GM19328 (cell line): ENCODE results near the gene TAOK3.
"Not testable (repeated sequence)": the region's sequence is repeated elsewhere in the genome, so short reads cannot be mapped to it uniquely, and the experiment has no call there.

ENCODE experiments used
- ATAC-seq: cut with Tn5 transposase; IDR thresholded peaks from one replicate; pipeline ENCODE4 v1.9.1; 2021; ENCODE audit warnings: mild to moderate bottlenecking, moderate library complexity; ENCODE audit not compliant: unreplicated experiment

The TAOK3 gene

DNA sequence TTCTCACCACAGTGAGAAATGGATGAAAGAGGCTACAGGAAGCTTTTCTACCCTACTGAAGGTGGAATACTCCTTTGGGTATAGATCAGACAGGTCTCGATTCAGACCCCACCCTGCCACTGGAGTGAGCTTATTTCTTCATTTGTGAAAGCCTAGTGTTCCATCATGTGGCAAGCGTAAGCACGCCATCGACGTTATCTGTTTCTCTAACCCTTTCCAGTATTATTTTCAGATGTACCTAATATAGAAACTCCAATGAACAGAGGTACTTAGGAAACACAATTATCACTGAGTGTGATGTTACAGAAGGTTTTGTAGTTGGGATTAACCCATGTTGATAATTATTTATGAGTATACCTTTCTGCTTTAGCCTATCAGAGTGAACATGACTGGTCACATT lies 224.4 kb downstream of the TAOK3 start:
- no peak for ATAC-seq

DNA sequence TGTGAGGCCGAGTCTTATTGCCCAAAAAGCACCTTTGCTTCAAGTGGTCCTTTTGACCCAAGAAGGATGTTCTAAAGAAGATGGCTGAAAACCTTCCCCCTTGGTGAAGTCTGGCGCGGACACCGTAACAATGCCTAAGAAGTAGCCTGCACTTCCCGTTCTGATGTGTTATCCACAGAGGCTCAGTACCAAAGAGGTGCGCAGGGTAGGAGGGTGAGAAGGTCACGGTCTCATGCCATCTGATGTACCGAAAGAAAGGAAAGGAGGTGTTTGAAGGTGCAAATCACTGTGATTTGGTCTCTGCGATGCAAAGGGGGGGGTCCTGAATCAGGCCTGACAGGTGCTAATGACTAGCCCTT lies 226.9 kb downstream of the TAOK3 start:
- no peak for ATAC-seq

DNA sequence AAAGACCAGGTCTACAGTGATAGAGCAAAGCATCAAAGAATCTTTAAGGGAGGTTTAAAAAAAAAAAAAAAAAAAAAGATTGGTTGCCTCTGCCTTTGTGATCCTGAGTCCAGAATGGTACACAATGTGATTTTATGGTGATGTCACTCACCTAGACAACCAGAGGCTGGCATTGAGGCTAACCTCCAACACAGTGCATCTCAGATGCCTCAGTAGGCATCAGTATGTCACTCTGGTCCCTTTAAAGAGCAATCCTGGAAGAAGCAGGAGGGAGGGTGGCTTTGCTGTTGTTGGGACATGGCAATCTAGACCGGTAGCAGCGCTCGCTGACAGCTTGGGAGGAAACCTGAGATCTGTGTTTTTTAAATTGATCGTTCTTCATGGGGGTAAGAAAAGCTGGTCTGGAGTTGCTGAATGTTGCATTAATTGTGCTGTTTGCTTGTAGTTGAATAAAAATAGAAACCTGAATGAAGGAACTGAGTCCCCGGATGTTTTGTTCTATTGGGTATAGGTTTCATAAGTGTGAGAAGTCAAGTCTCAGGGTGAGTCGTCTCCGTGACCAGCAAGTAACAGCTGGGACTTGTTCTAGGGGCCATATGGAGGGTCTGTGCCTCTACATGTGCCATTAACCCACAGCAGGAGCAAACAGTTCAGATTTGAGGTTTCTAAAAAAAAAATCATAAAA lies 227.5 kb downstream of the TAOK3 start:
- ATAC-seq, result no peak

DNA sequence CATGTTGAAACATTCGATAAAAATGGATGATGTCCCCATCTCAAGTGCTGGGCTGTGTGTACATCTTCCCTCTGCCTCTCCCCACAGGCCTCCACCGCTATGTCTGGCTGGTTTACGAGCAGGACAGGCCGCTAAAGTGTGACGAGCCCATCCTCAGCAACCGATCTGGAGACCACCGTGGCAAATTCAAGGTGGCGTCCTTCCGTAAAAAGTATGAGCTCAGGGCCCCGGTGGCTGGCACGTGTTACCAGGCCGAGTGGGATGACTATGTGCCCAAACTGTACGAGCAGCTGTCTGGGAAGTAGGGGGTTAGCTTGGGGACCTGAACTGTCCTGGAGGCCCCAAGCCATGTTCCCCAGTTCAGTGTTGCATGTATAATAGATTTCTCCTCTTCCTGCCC lies 228.2 kb downstream of the TAOK3 start:
- ATAC-seq, result no peak

DNA sequence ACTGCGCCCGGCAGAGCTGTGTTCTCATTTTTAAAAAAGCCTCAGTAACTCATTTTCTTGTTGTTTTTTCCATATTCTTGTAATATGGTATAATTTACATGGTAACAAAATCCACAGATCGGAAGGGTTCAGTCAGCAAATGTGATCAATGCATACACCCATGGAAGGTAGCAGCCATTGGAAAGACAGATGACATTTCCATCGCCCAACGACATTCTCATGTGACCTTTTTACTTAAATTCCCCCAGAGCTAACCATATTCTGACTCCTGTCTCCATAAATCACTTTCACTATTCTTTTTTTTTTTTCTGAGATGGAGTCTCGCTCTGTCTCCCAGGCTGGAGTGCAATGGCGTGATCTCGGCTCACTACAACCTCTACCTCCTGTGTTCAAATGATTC lies 231.9 kb downstream of the TAOK3 start:
- no peak for ATAC-seq

DNA sequence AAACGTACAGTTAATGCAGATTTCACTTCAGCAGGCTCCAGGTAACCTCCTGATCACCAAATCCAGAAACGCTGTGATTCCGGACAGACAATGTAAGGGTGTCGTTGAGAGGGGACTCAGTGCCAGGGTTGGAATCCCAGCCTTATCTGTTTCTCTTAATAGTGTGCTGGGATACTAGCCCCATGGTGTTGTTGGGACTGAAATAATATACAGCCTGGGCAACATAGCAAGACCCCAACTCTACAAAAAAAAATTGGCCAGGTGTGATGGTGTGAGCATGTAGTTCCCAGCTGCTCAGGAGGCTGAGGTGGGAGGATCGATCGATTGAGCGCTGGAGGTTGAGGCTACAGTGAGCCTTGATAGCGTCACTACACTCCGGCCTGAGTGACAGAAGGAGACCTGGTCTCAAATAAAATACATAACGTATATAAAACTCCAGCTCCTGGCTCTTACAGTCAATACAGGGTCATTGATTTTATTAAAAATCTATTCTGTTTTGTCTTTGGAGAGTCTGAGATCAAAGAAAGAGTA lies 235.5 kb downstream of the TAOK3 start:
- no peak for ATAC-seq

DNA sequence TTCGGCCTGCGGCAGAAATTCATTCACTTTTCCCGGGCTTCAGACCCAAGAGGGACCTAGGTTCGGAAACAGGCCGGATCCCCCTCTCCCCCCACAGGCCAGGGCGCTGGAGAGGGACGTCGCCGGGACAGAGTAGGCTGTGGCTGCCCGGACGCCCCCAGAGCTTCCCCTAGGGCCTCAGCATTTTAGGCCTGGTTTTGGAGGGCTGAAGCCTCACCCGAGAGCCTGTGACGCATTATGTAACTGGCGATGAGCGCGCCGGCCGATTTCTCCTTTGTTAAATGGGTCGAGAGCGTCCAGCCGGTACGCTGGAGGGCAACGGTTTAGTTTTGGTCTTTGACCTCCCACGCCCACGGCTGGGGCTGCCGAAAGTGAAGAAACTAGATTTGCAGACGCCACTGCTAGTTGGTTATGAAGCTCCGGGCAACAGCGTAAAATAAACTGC lies 236.1 kb downstream of the TAOK3 start:
- ATAC-seq, result peak; percentile 37

DNA sequence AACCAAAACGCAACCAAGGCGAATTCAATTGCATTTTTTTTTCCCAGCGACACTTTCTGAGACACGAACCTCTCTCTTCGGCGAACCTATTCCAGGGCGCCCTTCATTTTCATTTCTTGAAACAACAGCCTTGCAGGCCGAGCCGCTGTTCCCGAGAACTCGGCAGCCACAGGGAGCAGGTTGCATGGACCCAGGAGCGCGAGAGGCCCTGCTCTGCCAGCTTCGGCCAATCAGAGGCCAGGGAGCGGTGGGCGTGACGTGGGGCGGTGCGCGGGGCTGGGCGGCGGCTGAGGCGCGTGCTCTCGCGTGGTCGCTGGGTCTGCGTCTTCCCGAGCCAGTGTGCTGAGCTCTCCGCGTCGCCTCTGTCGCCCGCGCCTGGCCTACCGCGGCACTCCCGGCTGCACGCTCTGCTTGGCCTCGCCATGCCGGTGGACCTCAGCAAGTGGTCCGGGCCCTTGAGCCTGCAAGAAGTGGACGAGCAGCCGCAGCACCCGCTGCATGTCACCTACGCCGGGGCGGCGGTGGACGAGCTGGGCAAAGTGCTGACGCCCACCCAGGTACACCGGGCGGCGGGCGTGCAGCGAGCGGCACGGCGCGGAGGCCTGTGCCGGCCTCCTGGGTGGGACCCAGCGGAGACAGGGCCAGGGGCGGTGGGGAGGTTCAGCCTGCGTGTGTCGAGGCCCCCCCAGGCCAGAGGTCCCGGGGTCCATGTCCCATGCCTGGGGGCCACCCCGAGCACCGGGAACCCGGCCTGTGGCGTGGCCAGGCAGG lies 236.7 kb downstream of the TAOK3 start, which contains the start of gene PEBP1:
Gene PEBP1 (plus strand): TSS at position 337 of the 771 bp plus-strand sequence. CDS start 86 bp downstream, at position 423.
- ATAC-seq, result peak; percentile 98

DNA sequence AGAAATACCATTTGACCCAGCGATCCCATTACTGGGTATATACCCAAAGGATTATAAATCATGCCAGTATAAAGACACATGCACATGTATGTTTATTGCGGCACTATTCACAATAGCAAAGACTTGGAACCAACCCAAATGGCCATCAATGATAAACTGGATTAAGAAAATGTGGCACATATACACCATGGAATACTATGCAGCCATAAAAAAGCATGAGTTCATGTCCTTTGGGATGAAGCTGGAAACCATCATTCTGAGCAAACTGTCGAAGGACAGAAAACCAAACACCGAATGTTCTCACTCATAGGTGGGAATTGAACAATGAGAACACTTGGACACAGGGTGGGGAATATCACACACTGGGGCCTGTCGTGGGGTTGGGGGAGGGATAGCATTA lies 243.3 kb downstream of the TAOK3 start:
- not testable (repeated sequence) for ATAC-seq

DNA sequence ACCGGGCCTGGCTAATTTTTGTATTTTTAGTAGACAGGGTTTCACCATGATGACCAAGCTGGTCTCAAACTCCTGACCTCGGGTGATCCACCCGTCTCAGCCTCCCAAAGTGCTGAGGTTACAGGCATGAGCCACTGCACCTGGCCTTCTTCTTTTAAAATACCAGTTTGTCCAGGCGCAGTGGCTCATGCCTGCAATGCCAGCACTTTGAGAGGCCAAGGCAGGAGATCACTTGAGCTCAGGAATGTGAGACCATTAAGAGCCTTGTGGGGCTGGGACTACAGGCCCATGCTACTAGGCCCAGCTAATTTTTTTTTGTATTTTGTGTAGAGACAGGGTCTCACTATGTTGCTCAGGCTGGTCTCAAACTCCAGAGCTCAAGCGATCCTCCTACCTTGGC lies 244.8 kb downstream of the TAOK3 start:
- no peak for ATAC-seq

DNA sequence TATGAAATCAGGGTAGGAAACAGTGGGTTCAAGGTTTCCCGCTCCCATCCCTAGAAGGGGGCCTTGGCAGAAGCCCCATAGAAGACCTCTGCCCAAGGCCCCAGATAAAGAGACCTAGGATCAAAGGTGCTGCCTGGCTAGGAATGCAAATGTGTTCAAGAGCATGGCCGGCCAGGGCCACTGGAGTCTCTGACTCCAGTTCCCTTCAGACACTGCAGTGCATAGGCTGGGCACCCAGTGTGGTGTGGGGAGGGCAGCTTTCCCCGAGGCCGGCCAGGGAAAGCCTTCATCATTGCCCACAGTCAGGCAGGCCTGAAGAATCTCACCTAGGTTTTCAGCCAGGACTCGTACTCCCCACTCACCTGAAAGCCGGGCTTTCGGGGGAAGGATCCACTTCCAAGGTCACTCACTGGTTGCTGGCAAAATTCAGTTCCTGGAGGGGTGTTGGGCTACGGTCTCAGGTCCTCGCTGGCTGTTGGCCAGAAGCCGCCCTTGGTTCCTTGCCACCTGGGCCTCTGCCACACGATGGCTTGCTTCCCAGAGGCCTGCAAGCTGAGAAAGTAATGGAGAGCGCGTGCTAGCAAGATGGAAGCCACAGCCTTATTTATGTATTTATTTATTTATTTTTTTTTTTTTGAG lies 246.5 kb downstream of the TAOK3 start:
- no peak for ATAC-seq

DNA sequence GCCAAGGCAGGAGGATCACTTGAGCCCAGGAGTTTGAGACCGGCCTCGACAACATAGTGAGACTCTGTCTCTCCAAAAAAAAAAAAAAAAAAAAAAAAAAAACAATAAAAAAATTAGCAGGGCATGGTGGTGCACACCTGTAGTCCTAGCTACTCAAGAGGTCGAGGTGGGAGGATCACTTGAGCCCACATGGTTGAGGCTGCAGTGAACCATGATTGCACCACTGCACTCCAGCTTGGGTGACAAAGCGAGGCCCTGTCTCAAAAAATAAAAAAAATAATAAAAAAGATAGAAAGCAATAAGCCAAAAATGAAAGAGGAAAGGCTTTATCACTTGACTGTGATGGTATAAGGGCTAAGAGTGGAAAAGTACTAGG lies 247.0 kb downstream of the TAOK3 start:
- ATAC-seq, result no peak

DNA sequence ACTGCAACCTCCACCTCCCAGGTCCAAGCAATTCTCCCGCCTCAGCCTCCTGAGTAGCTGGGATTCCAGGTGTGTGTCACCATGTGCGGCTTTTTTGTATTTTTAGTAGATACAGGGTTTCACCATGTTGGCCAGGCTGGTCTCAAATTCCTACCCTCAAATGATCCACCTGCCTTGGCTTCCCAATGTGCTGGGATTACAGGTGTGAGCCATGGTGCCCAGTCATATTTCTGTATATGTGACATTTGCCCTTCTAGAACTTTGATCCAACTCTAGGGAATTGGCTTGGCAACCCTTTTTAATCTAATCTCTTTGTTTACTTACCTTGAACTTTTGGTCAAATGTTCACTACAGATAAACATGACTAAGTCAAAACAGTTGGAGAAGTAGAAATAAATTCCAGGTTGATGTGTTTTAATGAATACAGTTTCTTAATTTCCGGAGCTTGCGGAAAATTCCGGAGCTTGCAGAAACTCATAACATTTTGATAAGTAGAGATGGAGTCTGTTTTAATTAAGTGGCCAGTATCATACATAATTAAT lies 248.3 kb downstream of the TAOK3 start:
- no peak for ATAC-seq

DNA sequence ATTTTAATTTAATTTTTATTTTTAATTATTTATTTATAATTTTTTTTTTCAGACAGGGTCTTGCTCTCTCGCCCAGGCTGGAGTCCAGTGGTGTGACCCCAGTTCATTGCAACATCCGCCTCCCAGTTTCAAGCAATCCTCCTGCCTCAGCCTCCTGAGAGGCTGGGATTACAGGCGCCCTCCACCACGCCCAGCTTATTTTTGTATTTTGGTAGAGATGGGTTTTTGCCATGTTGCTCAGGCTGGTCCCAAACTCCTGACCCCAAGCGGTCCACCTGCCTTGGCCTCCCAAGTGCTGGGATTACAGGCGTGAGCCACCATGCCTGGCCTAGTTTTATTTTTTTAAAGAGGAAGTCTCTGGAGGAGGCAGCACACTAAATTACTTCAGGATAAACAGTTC lies 250.4 kb downstream of the TAOK3 start:
- ATAC-seq, result no peak

DNA sequence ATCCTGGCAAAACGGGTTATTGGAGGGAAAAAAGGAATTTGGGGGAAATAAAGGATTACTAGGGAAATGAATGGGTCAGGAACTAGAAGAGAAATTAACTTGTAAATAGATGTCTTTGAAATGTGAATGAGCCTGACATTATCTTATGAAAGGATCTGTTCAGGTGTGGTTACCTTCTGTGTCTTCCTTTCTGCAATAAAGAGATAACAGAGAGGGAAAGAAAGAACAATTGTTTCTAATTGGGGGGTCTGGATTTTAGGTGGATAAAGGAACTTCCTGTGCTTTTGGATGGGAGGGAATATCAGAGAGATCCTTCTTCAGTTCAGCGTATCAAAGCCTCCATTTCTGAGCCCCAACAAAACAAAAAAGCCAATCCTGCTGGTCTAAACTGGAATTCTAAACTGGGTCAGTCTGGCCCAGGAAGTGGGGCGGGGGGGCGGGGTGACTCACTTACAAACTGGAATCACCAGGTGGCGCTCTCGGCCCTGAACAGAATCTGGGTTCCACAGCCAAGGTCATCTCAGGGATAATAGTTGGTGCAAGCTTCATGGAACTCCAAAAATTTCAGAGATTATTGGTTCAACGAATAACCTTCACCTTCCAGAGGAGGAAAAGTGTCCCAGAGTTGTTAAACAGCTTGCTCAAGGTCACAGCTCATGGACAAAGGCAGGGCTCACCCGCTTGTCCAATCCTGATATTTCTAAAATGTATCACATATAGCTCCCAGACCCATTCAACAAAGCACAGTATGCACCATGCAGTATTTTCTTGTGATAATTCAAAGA lies 251.9 kb downstream of the TAOK3 start:
- no peak for ATAC-seq

DNA sequence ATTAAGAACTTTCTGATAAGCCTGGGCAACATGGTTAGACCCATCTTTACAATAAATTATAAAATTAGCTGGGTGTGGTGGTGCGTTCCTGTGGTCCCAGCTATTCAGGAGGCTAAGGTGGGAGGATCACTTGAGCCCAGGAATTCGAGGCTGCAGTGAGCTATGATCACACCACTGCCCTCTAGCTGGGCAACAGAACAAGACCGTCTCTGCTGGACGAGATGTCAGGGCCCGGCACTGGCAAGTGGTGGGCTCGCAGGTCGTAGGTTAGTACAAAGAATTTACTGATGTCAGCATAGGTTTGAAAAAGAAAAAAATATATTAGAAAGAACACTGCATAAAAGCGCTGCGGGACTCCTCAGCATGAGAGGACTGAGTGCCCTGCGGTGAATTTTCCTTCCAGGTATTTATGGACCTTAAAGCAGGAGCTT lies 253.2 kb downstream of the TAOK3 start:
- no peak for ATAC-seq

DNA sequence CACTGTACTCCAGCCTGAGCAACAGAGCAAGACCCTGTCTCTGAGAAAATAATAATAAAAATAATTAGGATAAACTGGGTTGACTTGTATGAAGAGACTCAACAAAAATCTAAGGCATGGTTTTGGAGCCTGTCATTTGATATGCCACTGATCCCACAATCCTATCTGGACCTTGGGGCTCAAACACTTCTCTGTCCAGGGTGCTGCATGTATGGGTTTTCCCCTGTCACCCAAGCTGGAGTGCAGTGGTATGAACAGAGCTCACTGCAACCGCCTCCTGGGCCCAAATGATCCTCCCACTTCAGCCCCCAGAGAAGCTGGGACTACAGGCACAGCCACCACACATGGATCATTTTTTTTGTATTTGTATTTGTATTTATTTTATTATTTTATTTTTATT lies 263.6 kb downstream of the TAOK3 start:
- no peak for ATAC-seq

DNA sequence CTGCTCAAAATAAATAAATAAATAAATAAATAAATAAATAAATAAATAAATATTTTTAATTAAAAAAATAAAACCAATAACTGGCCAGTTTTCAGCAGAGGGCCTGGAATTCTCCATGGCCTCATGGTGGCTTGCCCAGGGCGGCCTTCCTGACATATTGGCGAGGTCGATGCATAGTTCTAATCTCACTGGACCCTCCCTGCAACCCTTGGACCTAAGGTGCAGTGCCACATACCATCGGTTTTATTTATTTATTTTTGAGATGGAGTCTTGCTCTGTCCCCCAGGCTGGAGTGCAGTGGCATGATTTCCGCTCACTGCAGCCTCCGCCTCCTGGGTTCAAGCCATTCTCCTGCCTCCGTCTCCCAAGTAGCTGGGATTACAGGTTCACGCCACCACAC lies 265.0 kb downstream of the TAOK3 start:
- ATAC-seq, result no peak

DNA sequence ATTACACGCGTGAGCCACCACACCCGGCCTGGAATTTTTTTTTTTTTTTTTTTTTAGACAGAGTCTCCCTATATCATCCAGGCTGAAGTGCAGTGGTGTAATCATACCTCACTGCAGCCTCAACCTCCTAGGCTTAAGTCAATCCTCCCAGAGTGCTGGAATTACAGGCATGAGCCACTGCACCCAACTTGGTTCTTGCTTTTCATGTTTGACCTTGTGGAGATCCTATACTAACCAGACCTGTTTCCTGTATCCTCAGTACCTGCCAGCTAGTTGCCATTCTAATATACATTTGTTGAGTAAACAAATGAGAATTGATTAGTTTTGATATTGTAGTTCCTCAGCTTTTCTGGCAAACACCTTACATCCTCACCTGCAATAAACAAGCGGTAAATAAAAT lies 265.7 kb downstream of the TAOK3 start:
- no peak for ATAC-seq

DNA sequence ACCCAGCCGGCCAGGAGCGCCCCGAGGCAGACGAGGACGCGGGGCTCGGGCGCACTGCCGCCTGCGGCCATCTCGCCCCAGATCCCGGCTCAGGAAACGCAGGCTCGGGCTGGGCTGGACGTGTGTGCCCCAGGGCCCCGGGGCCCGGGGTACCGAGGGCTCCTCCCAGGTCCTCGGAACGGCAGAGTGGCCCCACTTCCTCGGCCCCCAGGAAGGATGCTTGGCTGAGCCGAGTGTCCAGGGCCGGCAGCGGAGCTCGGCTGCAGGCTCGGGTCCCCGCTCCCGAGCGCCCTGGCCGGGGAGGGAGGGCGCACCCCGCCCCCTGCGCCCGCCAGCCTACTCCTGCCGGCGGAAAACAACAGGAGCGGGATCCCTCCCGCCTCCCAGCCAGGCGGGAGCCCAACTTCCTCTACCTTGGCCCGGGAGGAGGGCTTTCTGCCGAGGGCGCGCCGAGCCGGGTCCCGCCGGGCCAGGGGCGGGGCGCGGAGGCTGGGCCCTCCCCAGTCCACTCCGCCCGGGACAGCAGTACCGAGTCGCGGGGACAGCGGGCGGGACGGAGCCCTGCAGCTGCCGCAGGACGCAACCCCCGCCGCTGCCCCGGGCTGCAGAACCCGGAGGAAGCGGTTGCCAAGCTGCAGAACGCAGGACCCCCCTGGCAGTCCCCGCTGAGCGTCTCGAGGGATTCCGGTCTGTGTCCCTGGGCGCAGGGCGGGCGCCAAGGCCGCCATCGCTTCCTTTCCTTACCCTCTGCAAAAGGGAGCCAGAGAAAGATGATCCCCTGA lies 268.9 kb downstream of the TAOK3 start, which contains the start of gene VSIG10:
Gene VSIG10 (minus strand): TSS at position 411 of the 782 bp plus-strand sequence. CDS start 340 bp downstream, at position 71.
- ATAC-seq, result no peak
